GM18867 (cell line): ENCODE data around the gene ARL5C.

Experiments
- ATAC-seq: cut with Tn5 transposase; IDR thresholded peaks from one replicate; pipeline ENCODE4 v1.9.1; 2021; ENCODE audit warnings: mild to moderate bottlenecking, moderate library complexity; ENCODE audit not compliant: unreplicated experiment

The ARL5C gene

GRCh38 chr17:39110435-39111136 is 55.4 kb downstream of the ARL5C start:
- ATAC-seq: no peak

- ATAC-seq: no peak
These were observed 57.2 kb downstream of the ARL5C start for GRCh38 chr17:39108461-39109375.

- ATAC-seq: no peak
These were observed 58.0 kb downstream of the ARL5C start for GRCh38 chr17:39107973-39108372.

GRCh38 chr17:39107155-39107554 is 58.8 kb downstream of the ARL5C start:
- ATAC-seq: no peak
